ENCODE results near the gene WDR55.
"Not testable (repeated sequence)": the region's sequence is repeated elsewhere in the genome, so short reads cannot be mapped to it uniquely, and the experiment has no call there.

The WDR55 gene

GRCh38 chr5:140716238-140716637 lies 51.5 kb downstream of the WDR55 start:
- not testable (repeated sequence) for H3K9me3 Mint-ChIP-seq; H3K27ac Mint-ChIP-seq; H3K4me3 Mint-ChIP-seq; ATAC-seq; DNase-seq (ENCODE audit: low spot score in 2 of 2)
- H3K4me1 Mint-ChIP-seq = peaks cover 21% of the 10 kb centered on the region
- H3K36me3 Mint-ChIP-seq = peaks cover 14% of the 10 kb centered on the region

- H3K4me1 Mint-ChIP-seq = peaks cover 7% of the 10 kb centered on the region
- no peak overlapping the region for H3K27ac Mint-ChIP-seq
- no peak for ATAC-seq
- H3K9me3 Mint-ChIP-seq = no peaks in the 10 kb centered on the region
- H3K4me3 Mint-ChIP-seq = no peak overlapping the region
- H3K36me3 Mint-ChIP-seq = peaks cover 5% of the 10 kb centered on the region
- DNase-seq (ENCODE audit: low spot score in 2 of 2) = no peak
Measured at GRCh38 chr5:140718266-140718592, 53.5 kb downstream of the WDR55 start.

- Mint-ChIP-seq H3K36me3 (peaks cover 14% of the 10 kb centered on the region), H3K4me1 (peaks cover 11% of the 10 kb centered on the region)
- DNase-seq (ENCODE audit: low spot score in 2 of 2); H3K9me3 Mint-ChIP-seq; H3K27ac Mint-ChIP-seq; ATAC-seq; H3K4me3 Mint-ChIP-seq: not testable (repeated sequence)
Measured at GRCh38 chr5:140720738-140721137, 56.0 kb downstream of the WDR55 start.

- not testable (repeated sequence) for H3K27ac Mint-ChIP-seq; DNase-seq (ENCODE audit: low spot score in 2 of 2); ATAC-seq; H3K4me3 Mint-ChIP-seq; H3K9me3 Mint-ChIP-seq
- peaks cover 17% of the 10 kb centered on the region for H3K4me1 Mint-ChIP-seq
- peaks cover 20% of the 10 kb centered on the region for H3K36me3 Mint-ChIP-seq
Measured at GRCh38 chr5:140721395-140721794, 56.7 kb downstream of the WDR55 start.

Measured in stimulated activated effector memory CD8-positive, alpha-beta T cell treated with anti-CD3 and anti-CD28 coated beads, Interleukin-12 subunit alpha, Interleukin-12 subunit beta, amount 100 ng/mL, for 72 hours (primary cell).